ENCODE data around the gene CAMK4.

CAMK4 gene

GRCh38 chr5:111320953-111321352 is 96.8 kb downstream of the CAMK4 start:
- no peaks in the 10 kb centered on the region for H3K4me1 ChIP-seq (ENCODE audit: insufficient read depth, poor library complexity, severe bottlenecking)
- DNase-seq (ENCODE audit: low spot score) (no peak), ATAC-seq (ENCODE audit: low read depth) (no peak)
- H3K27ac ChIP-seq (ENCODE audit: poor library complexity, severe bottlenecking) = no peak overlapping the region
- H3K4me3 ChIP-seq (ENCODE audit: severe bottlenecking) = no peak overlapping the region
- peaks cover 2% of the 10 kb centered on the region for H3K27me3 ChIP-seq (ENCODE audit: insufficient read depth, poor library complexity, severe bottlenecking)
- no peak for TF ChIP-seq CTCF (IDR thresholded peaks at IDR 0.05; ENCODE audit: poor library complexity, severe bottlenecking)
- H3K36me3 ChIP-seq (ENCODE audit: low read depth) = no peaks in the 10 kb centered on the region
- peaks cover 9% of the 10 kb centered on the region for H3K9me3 ChIP-seq (ENCODE audit: severe bottlenecking)

GRCh38 chr5:111321376-111321775 is 97.2 kb downstream of the CAMK4 start:
- Histone ChIP-seq H3K4me3 (ENCODE audit: severe bottlenecking) (no peak overlapping the region), H3K27me3 (ENCODE audit: insufficient read depth, poor library complexity, severe bottlenecking) (peaks cover 2% of the 10 kb centered on the region), H3K4me1 (ENCODE audit: insufficient read depth, poor library complexity, severe bottlenecking) (no peaks in the 10 kb centered on the region), H3K36me3 (ENCODE audit: low read depth) (no peaks in the 10 kb centered on the region), H3K27ac (ENCODE audit: poor library complexity, severe bottlenecking) (no peak overlapping the region), H3K9me3 (ENCODE audit: severe bottlenecking) (peaks cover 9% of the 10 kb centered on the region)
- DNase-seq (ENCODE audit: low spot score) (no peak), ATAC-seq (ENCODE audit: low read depth) (no peak)
- TF ChIP-seq CTCF (IDR thresholded peaks at IDR 0.05; ENCODE audit: poor library complexity, severe bottlenecking) = no peak

DNA sequence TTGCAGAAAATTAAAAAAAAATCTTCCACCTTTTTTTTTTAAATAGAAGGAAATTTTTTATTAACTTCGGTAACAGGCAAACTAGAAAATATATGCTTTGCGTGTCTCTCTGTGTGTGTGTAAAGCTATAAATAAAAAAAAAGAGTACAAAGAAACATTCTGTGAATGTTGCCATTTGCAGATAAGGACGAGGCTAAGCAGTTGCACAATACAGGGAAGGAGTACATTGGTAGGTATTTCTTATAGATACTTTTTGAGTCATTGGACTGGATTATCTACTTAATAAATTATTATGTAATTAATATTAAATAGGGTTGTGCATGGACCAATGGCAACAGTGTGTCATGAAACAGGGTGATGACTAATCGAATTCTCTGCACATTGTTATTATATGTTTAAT is 102.4 kb downstream of the CAMK4 start:
- no peaks in the 10 kb centered on the region for H3K36me3 ChIP-seq (ENCODE audit: low read depth)
- DNase-seq (ENCODE audit: low spot score) (no peak), ATAC-seq (ENCODE audit: low read depth) (no peak)
- H3K27me3 ChIP-seq (ENCODE audit: insufficient read depth, poor library complexity, severe bottlenecking) = peaks cover 2% of the 10 kb centered on the region
- no peaks in the 10 kb centered on the region for H3K4me1 ChIP-seq (ENCODE audit: insufficient read depth, poor library complexity, severe bottlenecking)
- H3K4me3 ChIP-seq (ENCODE audit: severe bottlenecking) = no peak overlapping the region
- H3K9me3 ChIP-seq (ENCODE audit: severe bottlenecking) = peaks cover 9% of the 10 kb centered on the region
- H3K27ac ChIP-seq (ENCODE audit: poor library complexity, severe bottlenecking) = no peak overlapping the region
- no peak for TF ChIP-seq CTCF (IDR thresholded peaks at IDR 0.05; ENCODE audit: poor library complexity, severe bottlenecking)

DNA sequence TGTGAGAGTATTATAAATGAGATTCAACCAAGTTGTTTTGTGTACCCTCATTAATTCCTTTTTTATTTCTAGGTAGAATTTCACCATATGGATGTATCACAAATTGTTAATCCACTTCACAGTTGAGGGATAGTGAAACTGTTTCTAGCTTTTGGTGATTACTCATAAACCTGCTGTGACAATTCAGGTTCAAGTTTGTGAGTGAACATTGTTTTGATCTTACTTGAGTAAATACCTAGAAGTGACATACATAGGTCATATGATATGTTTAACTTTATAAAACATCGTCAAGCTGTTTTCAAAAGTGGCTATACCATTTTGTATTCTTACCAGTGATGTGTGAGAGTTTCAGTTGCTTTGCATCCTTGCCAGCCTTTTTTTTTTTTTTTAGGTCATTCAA is 112.9 kb downstream of the CAMK4 start:
- H3K27ac ChIP-seq (ENCODE audit: poor library complexity, severe bottlenecking) = no peak overlapping the region
- H3K4me1 ChIP-seq (ENCODE audit: insufficient read depth, poor library complexity, severe bottlenecking) = no peaks in the 10 kb centered on the region
- H3K9me3 ChIP-seq (ENCODE audit: severe bottlenecking) = no peaks in the 10 kb centered on the region
- H3K27me3 ChIP-seq (ENCODE audit: insufficient read depth, poor library complexity, severe bottlenecking) = no peaks in the 10 kb centered on the region
- H3K36me3 ChIP-seq (ENCODE audit: low read depth) = no peaks in the 10 kb centered on the region
- DNase-seq (ENCODE audit: low spot score) = no peak
- no peak for TF ChIP-seq CTCF (IDR thresholded peaks at IDR 0.05; ENCODE audit: poor library complexity, severe bottlenecking)
- no peak for ATAC-seq (ENCODE audit: low read depth)
- no peak overlapping the region for H3K4me3 ChIP-seq (ENCODE audit: severe bottlenecking)

DNA sequence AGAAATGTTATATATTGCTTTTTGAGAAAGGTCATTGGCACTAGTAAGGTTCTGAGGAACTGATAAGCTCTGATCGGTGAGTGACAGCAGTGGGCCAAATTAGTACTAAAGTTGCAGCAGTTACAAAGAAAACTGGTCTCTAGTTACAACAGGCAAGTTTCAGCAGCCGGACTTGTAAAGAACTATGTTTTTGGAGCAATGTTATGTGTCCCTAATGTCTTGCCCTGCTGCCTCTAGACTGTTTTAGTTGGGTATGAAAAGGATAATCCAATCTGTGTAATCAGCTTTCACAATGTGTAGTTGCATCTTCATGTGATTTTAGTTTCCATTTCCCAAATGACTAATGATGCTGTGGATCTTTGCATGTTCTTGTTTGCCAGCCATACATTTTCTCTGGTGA is 113.5 kb downstream of the CAMK4 start:
- Histone ChIP-seq H3K4me1 (ENCODE audit: insufficient read depth, poor library complexity, severe bottlenecking) (no peaks in the 10 kb centered on the region), H3K4me3 (ENCODE audit: severe bottlenecking) (no peak overlapping the region), H3K27ac (ENCODE audit: poor library complexity, severe bottlenecking) (no peak overlapping the region), H3K27me3 (ENCODE audit: insufficient read depth, poor library complexity, severe bottlenecking) (no peaks in the 10 kb centered on the region), H3K36me3 (ENCODE audit: low read depth) (no peaks in the 10 kb centered on the region), H3K9me3 (ENCODE audit: severe bottlenecking) (no peaks in the 10 kb centered on the region)
- ATAC-seq (ENCODE audit: low read depth) = 0 out of 3 replicates have a peak, but pooled peaks have one; percentile 31
- DNase-seq (ENCODE audit: low spot score) = no peak
- no peak for TF ChIP-seq CTCF (IDR thresholded peaks at IDR 0.05; ENCODE audit: poor library complexity, severe bottlenecking)
